ENCODE data around the gene SLC15A4. TPM values are rescaled to one million over a fixed set of nuclear protein-coding genes. Genes with fewer than 3 reads are reported as not detected.
"Not testable (repeated sequence)": the region's sequence is repeated elsewhere in the genome, so short reads cannot be mapped to it uniquely, and the experiment has no call there.

SLC15A4 gene
- total RNA-seq, 1 experiment from 2014 or later: 29.1 TPM

DNA sequence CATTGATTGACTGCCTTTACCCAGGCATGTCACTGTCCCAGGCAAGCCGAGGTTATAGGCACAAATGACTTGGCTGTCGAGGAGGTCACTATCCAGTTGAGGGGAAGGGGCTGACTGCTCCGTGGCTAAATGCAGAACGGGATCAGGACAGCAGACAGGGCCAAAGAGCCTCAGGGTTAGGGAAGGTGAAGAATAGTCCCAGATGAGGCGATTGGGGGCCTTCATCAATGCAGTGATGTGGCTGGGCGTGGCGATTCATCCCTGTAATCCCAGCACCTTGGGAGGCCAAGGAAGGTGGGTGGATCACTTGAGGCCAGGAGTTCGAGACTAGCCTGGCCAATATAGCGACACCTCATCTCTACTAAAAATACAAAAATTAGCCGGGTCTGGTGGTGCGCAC lies 18.8 kb upstream of the SLC15A4 start:
- Histone ChIP-seq H3K4me1 (ENCODE audit: control insufficient read depth, insufficient read depth, low read length) (no peaks in the 10 kb centered on the region), H3K27ac (ENCODE audit: low read length) (no peak overlapping the region), H3K4me3 (ENCODE audit: low read depth in 2 of 2, low read length in 2 of 2) (no peak overlapping the region), H3K36me3 (ENCODE audit: control insufficient read depth, insufficient read depth, low read length) (no peaks in the 10 kb centered on the region), H3K9me3 (ENCODE audit: control insufficient read depth, insufficient read depth, low read depth, low read length) (no peaks in the 10 kb centered on the region), H3K27me3 (ENCODE audit: control insufficient read depth, insufficient read depth, low read length) (peaks cover 5% of the 10 kb centered on the region; the same call in 1 of the 2 replicates)
- intact Hi-C loops (cut with micrococcal nuclease; ENCODE audit: unreplicated experiment): no loop called here
- ATAC-seq (no peak), DNase-seq (ENCODE audit: low read depth, low spot score) (no peak)
- ChIA-PET POLR2A (no interaction called here), CTCF (no interaction called here)
- TF ChIP-seq REST (IDR thresholded peaks at IDR 0.05; ENCODE audit: insufficient read depth in 1 of 2, low read depth in 2 of 2, low read length in 1 of 2): no peak
- no peak for TF ChIP-seq SIN3A (IDR thresholded peaks at IDR 0.05; ENCODE audit: borderline replicate concordance, insufficient read depth, low read depth, low read length)
- no peak for TF ChIP-seq TCF7L2 (IDR thresholded peaks at IDR 0.05; ENCODE audit: low read depth, low read length)
- TF ChIP-seq CTCF (IDR thresholded peaks at IDR 0.05): no peak
- no peak for TF ChIP-seq POLR2AphosphoS5 (IDR thresholded peaks at IDR 0.05; ENCODE audit: low read depth, low read length)
- in situ Hi-C loops (cut with HindIII; ENCODE audit: low pct_unique_long_range_greater_than_20kb, low sequenced_read_pairs): no loop called here
- no TSS peak for BruUV-seq (replicated peaks)

- no peak overlapping the region for H3K4me3 ChIP-seq (ENCODE audit: low read depth in 2 of 2, low read length in 2 of 2)
- intact Hi-C loops (cut with micrococcal nuclease; ENCODE audit: unreplicated experiment): no loop called here
- no peaks in the 10 kb centered on the region for H3K4me1 ChIP-seq (ENCODE audit: control insufficient read depth, insufficient read depth, low read length)
- in situ Hi-C loops (cut with HindIII; ENCODE audit: low pct_unique_long_range_greater_than_20kb, low sequenced_read_pairs): no loop called here
- no peak for ATAC-seq
- TF ChIP-seq REST (IDR thresholded peaks at IDR 0.05; ENCODE audit: insufficient read depth in 1 of 2, low read depth in 2 of 2, low read length in 1 of 2) (no peak), TCF7L2 (IDR thresholded peaks at IDR 0.05; ENCODE audit: low read depth, low read length) (no peak), SIN3A (IDR thresholded peaks at IDR 0.05; ENCODE audit: borderline replicate concordance, insufficient read depth, low read depth, low read length) (no peak), CTCF (IDR thresholded peaks at IDR 0.05) (no peak), POLR2AphosphoS5 (IDR thresholded peaks at IDR 0.05; ENCODE audit: low read depth, low read length) (no peak)
- H3K27me3 ChIP-seq (ENCODE audit: control insufficient read depth, insufficient read depth, low read length): peaks cover 5% of the 10 kb centered on the region; the same call in 1 of the 2 replicates
- POLR2A ChIA-PET: no interaction called here
- BruUV-seq (replicated peaks): no TSS peak
- no peak for DNase-seq (ENCODE audit: low read depth, low spot score)
- H3K9me3 ChIP-seq (ENCODE audit: control insufficient read depth, insufficient read depth, low read depth, low read length): no peaks in the 10 kb centered on the region
- CTCF ChIA-PET: no interaction called here
- no peak overlapping the region for H3K27ac ChIP-seq (ENCODE audit: low read length)
- no peaks in the 10 kb centered on the region for H3K36me3 ChIP-seq (ENCODE audit: control insufficient read depth, insufficient read depth, low read length)
These were observed 17.2 kb upstream of the SLC15A4 start for GRCh38 chr12:128840862-128841468.

DNA sequence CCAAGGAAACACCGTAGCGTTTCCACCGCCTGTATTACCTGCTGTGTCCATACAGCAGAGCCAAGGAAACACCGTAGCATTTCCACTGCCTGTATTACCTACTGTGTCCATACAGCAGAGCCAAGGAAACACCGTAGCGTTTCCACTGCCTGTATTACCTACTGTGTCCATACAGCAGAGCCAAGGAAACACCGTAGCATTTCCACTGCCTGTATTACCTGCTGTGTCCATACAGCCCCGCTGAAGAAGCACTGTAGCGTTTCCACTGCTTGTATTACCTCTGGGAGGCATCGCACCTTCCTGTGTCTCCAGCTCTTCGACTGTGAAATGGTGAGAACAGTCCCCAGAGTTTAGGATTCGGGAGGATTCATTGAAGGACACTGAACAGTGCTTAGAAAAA lies 16.1 kb upstream of the SLC15A4 start:
- H3K27ac ChIP-seq (ENCODE audit: low read length); H3K9me3 ChIP-seq (ENCODE audit: control insufficient read depth, insufficient read depth, low read depth, low read length); DNase-seq (ENCODE audit: low read depth, low spot score); H3K27me3 ChIP-seq (ENCODE audit: control insufficient read depth, insufficient read depth, low read length); ATAC-seq; in situ Hi-C loops (cut with HindIII; ENCODE audit: low pct_unique_long_range_greater_than_20kb, low sequenced_read_pairs); H3K4me3 ChIP-seq (ENCODE audit: low read depth in 2 of 2, low read length in 2 of 2); H3K4me1 ChIP-seq (ENCODE audit: control insufficient read depth, insufficient read depth, low read length); BruUV-seq (replicated peaks); CTCF ChIA-PET; POLR2A ChIA-PET; intact Hi-C loops (cut with micrococcal nuclease; ENCODE audit: unreplicated experiment); H3K36me3 ChIP-seq (ENCODE audit: control insufficient read depth, insufficient read depth, low read length): not testable (repeated sequence)

Data from Panc1 (cell line).